ENCODE results near the gene CLHC1.

DNA sequence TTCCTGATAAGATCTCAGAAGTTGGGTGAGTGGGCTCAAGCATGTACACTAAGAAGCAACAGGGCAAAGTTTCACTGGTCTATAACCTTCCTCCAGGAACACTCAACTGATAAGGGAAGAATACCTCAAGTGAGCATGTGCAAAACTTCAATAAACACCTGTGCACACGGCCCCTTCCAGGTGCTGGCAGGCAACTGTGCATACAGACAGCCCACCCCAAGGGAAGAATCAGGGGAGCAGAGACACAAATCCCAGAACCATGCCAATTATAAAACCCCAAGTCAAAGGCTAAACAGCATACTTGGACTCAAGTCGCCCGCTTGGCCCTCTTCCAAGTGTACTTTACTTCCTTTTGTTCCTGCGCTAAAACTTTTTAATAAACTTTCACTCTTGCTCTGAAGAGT is 96.0 kb downstream of the CLHC1 start:
- TF ChIP-seq CTCF (IDR thresholded peaks at IDR 0.05 in 2 of 3, conservative IDR thresholded peaks at IDR 0.05 in 1 of 3; ENCODE audit: borderline replicate concordance in 1 of 3, insufficient read depth in 1 of 3, low read depth in 2 of 3, low read length in 2 of 3): no peak
- TF ChIP-seq, protein P1, sequence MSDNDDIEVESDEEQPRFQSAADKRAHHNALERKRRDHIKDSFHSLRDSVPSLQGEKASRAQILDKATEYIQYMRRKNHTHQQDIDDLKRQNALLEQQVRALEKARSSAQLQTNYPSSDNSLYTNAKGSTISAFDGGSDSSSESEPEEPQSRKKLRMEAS (IDR thresholded peaks at IDR 0.05): no peak
- no peak for TF ChIP-seq EZH2 (IDR thresholded peaks at IDR 0.05)
- no peak for TF ChIP-seq ZFX (IDR thresholded peaks at IDR 0.05)
- no peak for TF ChIP-seq JUND (IDR thresholded peaks at IDR 0.05)
- no peak for TF ChIP-seq SP1 (IDR thresholded peaks at IDR 0.05; ENCODE audit: low read depth)
- no peak for TF ChIP-seq POLR2A (IDR thresholded peaks at IDR 0.05; ENCODE audit: borderline replicate concordance, extremely low read depth, insufficient read depth, insufficient read length)

Measured in HCT116 (cell line).